HepG2 (cell line): ENCODE data around the gene DMGDH. TPM values are rescaled to one million over a fixed set of nuclear protein-coding genes. Genes with fewer than 3 reads are reported as not detected.

Experiments used
- AHDC1 ChIP-seq: sonication (generic); formaldehyde crosslinking; IDR thresholded peaks from 2 replicates; pipeline ENCODE4 v1.5.1; 2020; ENCODE audit warnings: mild to moderate bottlenecking, missing genetic modification reagents, borderline replicate concordance
- CEBPB ChIP-seq: IDR thresholded peaks from 2 replicates; pipeline ENCODE4 v1.6.1; 2011; ENCODE audit warnings: low read depth, low read length, improper control_type of control experiment, borderline replicate concordance
- ETV5 ChIP-seq: IDR thresholded peaks from 2 replicates; pipeline ENCODE4 v1.6.1; 2018; ENCODE audit warnings: missing biosample characterization, missing genetic modification reagents, inconsistent platforms, borderline replicate concordance
- HNF4A ChIP-seq: sonication (generic); formaldehyde crosslinking; IDR thresholded peaks from 2 replicates; pipeline ENCODE4 v1.4.0; 2020; ENCODE audit warnings: missing genetic modification reagents
- KMT2A ChIP-seq: sonication (generic); formaldehyde crosslinking; IDR thresholded peaks from 2 replicates; pipeline ENCODE4 v1.4.0; 2020; ENCODE audit warnings: missing genetic modification reagents
- MED1 ChIP-seq: sonication (generic); formaldehyde crosslinking; IDR thresholded peaks from 2 replicates; pipeline ENCODE4 v1.4.0; 2020; ENCODE audit warnings: missing genetic modification reagents
- PAXIP1 ChIP-seq: sonication (generic); formaldehyde crosslinking; conservative IDR thresholded peaks from 2 replicates; pipeline ENCODE4 v1.4.0; 2020; ENCODE audit warnings: mild to moderate bottlenecking, missing genetic modification reagents, moderate library complexity
- PITX1 ChIP-seq: sonication (generic); formaldehyde crosslinking; IDR thresholded peaks from 2 replicates; pipeline ENCODE4 v1.5.1; 2020; ENCODE audit warnings: mild to moderate bottlenecking, missing genetic modification reagents
- RCOR2 ChIP-seq: IDR thresholded peaks from 2 replicates; pipeline ENCODE4 v1.6.1; 2016; ENCODE audit warnings: missing biosample characterization, missing genetic modification reagents
- RORA ChIP-seq: sonication (generic); formaldehyde crosslinking; IDR thresholded peaks from 2 replicates; pipeline ENCODE4 v1.5.0; 2020; ENCODE audit warnings: mild to moderate bottlenecking, missing genetic modification reagents, moderate library complexity
- RXRB ChIP-seq: IDR thresholded peaks from 2 replicates; pipeline ENCODE4 v1.6.1; 2016; ENCODE audit warnings: borderline replicate concordance, missing genetic modification reagents, missing compliant biosample characterization
- TARDBP ChIP-seq: sonication (generic); formaldehyde crosslinking; IDR thresholded peaks from 2 replicates; pipeline ENCODE4 v1.8.0; 2022; ENCODE audit warnings: mild to moderate bottlenecking, missing genetic modification reagents
- TBX2 ChIP-seq: sonication (generic); formaldehyde crosslinking; IDR thresholded peaks from 2 replicates; pipeline ENCODE4 v1.5.0; 2020; ENCODE audit warnings: missing genetic modification reagents, mild to moderate bottlenecking, borderline replicate concordance
- TEAD3 ChIP-seq: optimal IDR thresholded peaks from 2 replicates; pipeline ENCODE3; 2016; ENCODE audit warnings: borderline replicate concordance
- ZGPAT ChIP-seq: IDR thresholded peaks from 2 replicates; pipeline ENCODE4 v1.6.1; 2016; ENCODE audit warnings: mild to moderate bottlenecking
- ZMYM2 ChIP-seq: sonication (generic); formaldehyde crosslinking; IDR thresholded peaks from 2 replicates; pipeline ENCODE4 v1.8.0; 2022; ENCODE audit warnings: mild to moderate bottlenecking, missing genetic modification reagents
- ZNF362 ChIP-seq: sonication (generic); formaldehyde crosslinking; IDR thresholded peaks from 2 replicates; pipeline ENCODE4 v1.4.0; 2020; ENCODE audit warnings: missing genetic modification reagents, mild to moderate bottlenecking, borderline replicate concordance
- ZNF644 ChIP-seq: IDR thresholded peaks from 2 replicates; pipeline ENCODE4 v1.6.1; 2016; ENCODE audit warnings: low read depth
- polyA plus RNA-seq, 8 experiments: library from polyadenylated mRNA; depleted of rRNA in 3 of 8; stranded (reverse) in 7 of 8; unstranded in 1 of 8; fragments of >200 nt; fragmentation: Illumina TruSeq in 4 of 8; extraction: Trizol in 4 of 8; gene quantifications; 2 replicates each; pipeline versions ENCODE4 v1.2.1 to v1.2.3, GENCODE V29; 2011 to 2016; ENCODE audit warnings: low read depth in 4 of 8, missing spikeins in 1 of 8, mixed read lengths in 1 of 8; ENCODE audit not compliant: insufficient read depth in 1 of 8
- total RNA-seq, 5 experiments: library from RNA; depleted of rRNA; stranded (reverse); fragments of >200 nt; fragmentation: Illumina TruSeq; extraction: Trizol; gene quantifications; 2 replicates each; pipeline ENCODE4 v1.2.3, GENCODE V29; 2016; ENCODE audit warnings: low read depth in 1 of 5

Gene DMGDH
- total and polyA plus RNA-seq, 2 of the 13 experiments (the other 11 are each of a cell fraction or from before 2014, with no cell fraction given), result 3.6 to 7.9 TPM

- peak; percentile 31; the same call in 1 of the 2 replicates for TF ChIP-seq AHDC1 (CRISPR knock-in tag)
- TF ChIP-seq CEBPB, result peak; percentile 33; the same call in 1 of the 2 replicates
- TF ChIP-seq PITX1, result peak; percentile 42; the same call in 1 of the 2 replicates
- TF ChIP-seq TBX2 (CRISPR knock-in tag), result peak; percentile 41; the same call in 1 of the 2 replicates
- 0 out of 2 replicates have a peak, but pooled peaks have one; percentile 12 for TF ChIP-seq PAXIP1 (CRISPR knock-in tag)
- TF ChIP-seq ZMYM2 (CRISPR knock-in tag), result peak; percentile 94
- TF ChIP-seq RCOR2 (CRISPR knock-in tag), result peak; percentile 53; the same call in 1 of the 2 replicates
- 0 out of 2 replicates have a peak, but pooled peaks have one; percentile 47 for TF ChIP-seq RORA (CRISPR knock-in tag)
- peak; percentile 44 for TF ChIP-seq TEAD3 (CRISPR knock-in tag)
- peak; percentile 28; the same call in 1 of the 2 replicates for TF ChIP-seq ZNF362 (CRISPR knock-in tag)
- peak; percentile 38; the same call in 1 of the 2 replicates for TF ChIP-seq RXRB (CRISPR knock-in tag)
- TF ChIP-seq MED1 (CRISPR knock-in tag), result peak; percentile 54; the same call in 1 of the 2 replicates
- peak; percentile 47; the same call in 1 of the 2 replicates for TF ChIP-seq ZNF644 (CRISPR knock-in tag)
- peak; percentile 57; the same call in 1 of the 2 replicates for TF ChIP-seq ETV5 (CRISPR knock-in tag)
- 0 out of 2 replicates have a peak, but pooled peaks have one; percentile 12 for TF ChIP-seq HNF4A (CRISPR knock-in tag)
- TF ChIP-seq KMT2A (CRISPR knock-in tag), result peak; percentile 23; the same call in 1 of the 2 replicates
- peak; percentile 68; the same call in 1 of the 2 replicates for TF ChIP-seq ZGPAT
- 0 out of 2 replicates have a peak, but pooled peaks have one; percentile 45 for TF ChIP-seq TARDBP (CRISPR knock-in tag)
Measured at GRCh38 chr5:78983194-78983593, 86.3 kb downstream of the DMGDH start (continued).
